ENCODE results near the gene MRPS5.

Gene MRPS5

GRCh38 chr2:95075440-95076132 is 46.0 kb downstream of the MRPS5 start:
- H3K4me2 ChIP-seq (ENCODE audit: low read depth, low read length, poor library complexity, severe bottlenecking) = no peak overlapping the region
- H3K27me3 ChIP-seq (ENCODE audit: insufficient read depth, low read length, poor library complexity, severe bottlenecking) = no peaks in the 10 kb centered on the region

GRCh38 chr2:95074663-95075439 is 46.8 kb downstream of the MRPS5 start:
- Histone ChIP-seq H3K27me3 (ENCODE audit: insufficient read depth, low read length, poor library complexity, severe bottlenecking) (no peaks in the 10 kb centered on the region), H4K20me1 (ENCODE audit: insufficient read depth, low read length, poor library complexity, severe bottlenecking) (no peaks in the 10 kb centered on the region), H3F3A (ENCODE audit: low read depth) (no peaks in the 10 kb centered on the region), H3K9ac (ENCODE audit: low read depth, low read length, poor library complexity, severe bottlenecking) (no peak overlapping the region), H3K36me3 (ENCODE audit: insufficient read depth, low read length) (no peaks in the 10 kb centered on the region), H2AFZ (ENCODE audit: low read length) (no peak overlapping the region; the same call in 1 of the 2 replicates), H3K9me2 (replicated peaks; ENCODE audit: low read depth, low read length) (no peaks in the 10 kb centered on the region), H3K4me1 (ENCODE audit: insufficient read depth, low read length, poor library complexity, severe bottlenecking) (no peaks in the 10 kb centered on the region), H3K4me2 (ENCODE audit: low read depth, low read length, poor library complexity, severe bottlenecking) (no peak overlapping the region), H3K4me3 (ENCODE audit: low read length, poor library complexity, severe bottlenecking) (no peak overlapping the region), H3K9me3 (ENCODE audit: insufficient read depth, low read depth, low read length) (no peaks in the 10 kb centered on the region), H3K79me2 (ENCODE audit: insufficient read depth, low read length) (no peaks in the 10 kb centered on the region)
- TF ChIP-seq CTCF (conservative IDR thresholded peaks at IDR 0.05; ENCODE audit: low read length) (no peak), EZH2phosphoT487 (IDR thresholded peaks at IDR 0.05; ENCODE audit: borderline replicate concordance) (no peak)

More at GRCh38 chr2:95075440-95076132, 46.0 kb downstream of the MRPS5 start:
- no peak for TF ChIP-seq EZH2phosphoT487 (IDR thresholded peaks at IDR 0.05; ENCODE audit: borderline replicate concordance)
- TF ChIP-seq CTCF (conservative IDR thresholded peaks at IDR 0.05; ENCODE audit: low read length) = no peak
- no peak overlapping the region; the same call in 1 of the 2 replicates for H2AFZ ChIP-seq (ENCODE audit: low read length)
- H3F3A ChIP-seq (ENCODE audit: low read depth) = no peaks in the 10 kb centered on the region
- H4K20me1 ChIP-seq (ENCODE audit: insufficient read depth, low read length, poor library complexity, severe bottlenecking) = no peaks in the 10 kb centered on the region
- no peaks in the 10 kb centered on the region for H3K79me2 ChIP-seq (ENCODE audit: insufficient read depth, low read length)
- no peak overlapping the region for H3K9ac ChIP-seq (ENCODE audit: low read depth, low read length, poor library complexity, severe bottlenecking)
- no peak overlapping the region for H3K4me3 ChIP-seq (ENCODE audit: low read length, poor library complexity, severe bottlenecking)
- H3K36me3 ChIP-seq (ENCODE audit: insufficient read depth, low read length) = no peaks in the 10 kb centered on the region
- no peaks in the 10 kb centered on the region for H3K9me3 ChIP-seq (ENCODE audit: insufficient read depth, low read depth, low read length)
- H3K4me1 ChIP-seq (ENCODE audit: insufficient read depth, low read length, poor library complexity, severe bottlenecking) = no peaks in the 10 kb centered on the region
- no peaks in the 10 kb centered on the region for H3K9me2 ChIP-seq (replicated peaks; ENCODE audit: low read depth, low read length)

DNA sequence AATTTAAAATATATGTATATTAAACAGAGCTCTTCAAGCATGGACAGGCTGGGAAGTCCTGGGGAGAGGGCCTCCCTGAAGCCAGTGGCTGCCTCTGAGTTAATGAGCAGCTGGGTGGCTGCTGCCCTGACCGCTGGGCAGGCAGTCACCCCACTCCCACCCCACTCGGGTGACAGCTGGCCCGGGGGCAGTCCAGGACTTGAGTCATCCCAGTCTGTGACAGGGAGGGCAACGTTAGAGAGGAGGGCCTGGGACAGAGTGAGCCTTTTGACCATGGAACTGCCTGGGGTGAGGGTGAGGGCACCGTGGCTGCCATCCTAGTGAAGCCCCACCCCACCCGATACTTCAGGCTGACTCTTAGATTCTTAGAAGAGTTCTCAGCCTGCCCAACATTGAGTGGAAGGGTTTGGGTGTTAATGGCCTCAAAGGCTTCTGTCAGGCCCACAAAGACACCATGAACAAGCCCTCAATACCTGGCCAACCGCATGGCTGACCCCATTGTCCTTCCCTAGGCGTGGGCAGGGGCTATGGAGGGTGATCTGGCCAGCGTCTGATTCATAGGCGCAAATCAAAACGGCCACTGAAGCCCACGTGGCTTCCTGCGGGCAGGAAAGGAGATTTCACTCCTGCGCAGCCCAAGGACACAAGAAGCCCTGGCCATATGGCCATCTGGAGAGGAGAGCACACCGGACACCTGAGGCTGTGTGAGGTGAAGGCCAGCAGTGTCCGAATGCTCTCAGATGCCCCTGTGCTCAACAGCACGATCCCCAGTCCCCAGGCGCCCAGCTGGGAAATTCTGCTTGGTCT is 47.5 kb downstream of the MRPS5 start:
- Histone ChIP-seq H4K20me1 (ENCODE audit: insufficient read depth, low read length, poor library complexity, severe bottlenecking) (no peaks in the 10 kb centered on the region), H3K4me1 (ENCODE audit: insufficient read depth, low read length, poor library complexity, severe bottlenecking) (no peaks in the 10 kb centered on the region), H3K9ac (ENCODE audit: low read depth, low read length, poor library complexity, severe bottlenecking) (no peak overlapping the region), H3F3A (ENCODE audit: low read depth) (no peaks in the 10 kb centered on the region), H3K79me2 (ENCODE audit: insufficient read depth, low read length) (no peaks in the 10 kb centered on the region), H3K36me3 (ENCODE audit: insufficient read depth, low read length) (no peaks in the 10 kb centered on the region), H3K27me3 (ENCODE audit: insufficient read depth, low read length, poor library complexity, severe bottlenecking) (no peaks in the 10 kb centered on the region), H3K9me2 (replicated peaks; ENCODE audit: low read depth, low read length) (no peaks in the 10 kb centered on the region), H3K9me3 (ENCODE audit: insufficient read depth, low read depth, low read length) (no peaks in the 10 kb centered on the region), H3K4me2 (ENCODE audit: low read depth, low read length, poor library complexity, severe bottlenecking) (no peak overlapping the region), H2AFZ (ENCODE audit: low read length) (no peak overlapping the region), H3K4me3 (ENCODE audit: low read length, poor library complexity, severe bottlenecking) (no peak overlapping the region)
- TF ChIP-seq CTCF (conservative IDR thresholded peaks at IDR 0.05; ENCODE audit: low read length) = no peak
